ENCODE results near the gene SRP14.
"Not testable (repeated sequence)": the region's sequence is repeated elsewhere in the genome, so short reads cannot be mapped to it uniquely, and the experiment has no call there.

The SRP14 gene

DNA sequence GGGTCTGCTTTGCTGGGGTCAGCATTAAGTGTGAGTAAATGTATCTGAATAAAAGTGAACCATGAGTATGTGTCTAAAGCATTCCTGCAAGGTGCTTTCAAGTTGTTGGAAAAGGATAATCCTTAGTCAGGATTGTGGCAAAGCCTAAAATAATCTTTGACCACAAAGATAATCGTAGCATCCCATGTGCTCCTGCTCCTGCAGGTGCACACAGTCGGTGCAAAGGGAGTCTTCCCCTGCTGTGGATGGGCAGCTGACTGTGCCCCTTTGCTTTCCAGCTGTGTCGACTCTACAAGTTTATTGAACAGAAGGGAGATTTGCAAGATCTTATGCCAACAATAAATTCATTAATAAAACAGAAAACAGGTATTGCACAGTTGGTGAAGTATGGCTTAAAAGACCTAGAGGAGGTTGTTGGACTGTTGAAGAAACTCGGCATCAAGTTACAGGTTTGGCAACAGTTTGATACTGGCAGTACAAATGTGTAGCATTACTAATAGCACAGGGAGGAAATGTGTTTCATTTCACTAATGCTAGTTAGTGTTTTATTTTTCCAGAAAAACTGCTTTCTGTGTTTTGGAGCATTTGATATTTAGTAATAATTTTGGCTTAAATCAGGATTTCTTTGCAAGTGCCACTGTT lies 22.6 kb downstream of the SRP14 start:
- DNase-seq: no peak

DNA sequence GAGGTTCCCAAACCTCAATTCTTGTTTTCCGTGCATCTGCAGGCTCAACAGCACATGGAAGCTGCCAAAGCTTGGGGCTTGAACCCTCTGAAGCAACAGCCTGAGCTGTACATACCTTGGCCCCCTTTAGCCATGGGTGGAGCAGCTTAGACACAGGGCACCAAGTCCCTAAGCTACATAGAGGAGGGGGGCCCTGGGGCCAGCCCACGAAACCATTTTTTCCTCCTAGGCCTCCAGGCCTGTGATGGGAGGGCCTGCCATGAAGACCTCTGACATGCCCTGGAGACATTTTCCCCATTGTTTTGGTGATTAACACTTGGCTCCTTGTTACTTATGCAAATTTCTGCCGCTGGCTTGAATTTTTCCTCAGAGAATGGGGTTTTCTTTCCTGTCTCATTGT lies 24.6 kb downstream of the SRP14 start:
- DNase-seq: no peak

DNA sequence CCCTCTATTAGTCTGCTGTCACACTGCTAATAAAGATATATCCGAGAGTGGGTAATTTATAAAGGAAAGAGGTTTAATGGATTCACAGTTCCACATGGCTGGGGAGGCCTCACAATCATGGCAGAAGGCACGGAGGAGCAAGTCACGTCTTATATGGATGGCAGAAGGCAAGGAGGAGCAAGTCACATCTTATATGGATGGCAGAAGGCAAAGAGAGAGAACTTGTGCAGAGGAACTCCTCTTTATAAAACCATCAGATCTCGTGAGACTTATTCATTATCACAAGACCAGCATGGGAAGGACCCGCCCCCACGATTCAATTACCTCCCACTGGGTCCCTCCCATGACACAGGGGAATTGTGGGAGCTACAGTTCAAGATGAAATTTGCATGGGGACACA lies 25.6 kb downstream of the SRP14 start:
- DNase-seq: not testable (repeated sequence)

DNA sequence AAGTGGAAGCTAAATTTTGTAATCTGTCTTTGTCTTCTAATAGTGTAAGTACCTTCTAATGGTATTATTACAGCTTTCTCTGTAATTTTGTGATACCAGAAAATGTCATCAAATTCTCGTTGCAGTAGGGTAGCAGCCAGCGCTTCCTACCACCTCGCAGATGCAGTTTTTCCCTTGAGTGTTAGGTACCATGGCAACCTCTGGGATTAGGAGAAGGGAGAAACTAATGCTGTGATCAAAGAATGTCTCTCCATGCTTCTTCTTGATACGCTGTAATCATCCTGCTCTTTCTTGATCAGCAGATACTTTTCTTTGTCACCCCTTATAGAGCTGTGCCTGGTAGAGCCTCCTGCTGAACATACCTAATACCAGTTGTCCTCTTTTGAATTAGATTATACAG lies 27.7 kb downstream of the SRP14 start:
- DNase-seq: no peak

DNA sequence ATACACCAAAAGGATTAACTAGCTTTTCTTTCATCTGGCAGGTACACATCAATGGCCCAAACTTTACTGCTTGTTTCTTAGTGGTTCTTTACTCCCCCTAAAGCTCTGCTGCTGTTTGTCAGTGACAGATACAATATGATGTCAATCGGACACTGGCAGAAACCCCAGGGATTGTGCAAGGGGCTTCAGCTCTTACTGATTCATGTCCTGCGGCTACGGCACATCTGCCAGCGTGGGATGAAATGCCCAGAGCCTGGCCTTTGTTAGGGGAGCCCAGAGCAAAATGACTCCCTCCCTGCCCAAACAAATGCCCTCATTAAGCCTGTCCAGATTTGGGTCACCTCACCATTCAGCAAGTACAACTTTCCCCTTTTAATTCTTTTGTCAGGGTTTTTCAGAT lies 28.3 kb downstream of the SRP14 start:
- DNase-seq: no peak

DNA sequence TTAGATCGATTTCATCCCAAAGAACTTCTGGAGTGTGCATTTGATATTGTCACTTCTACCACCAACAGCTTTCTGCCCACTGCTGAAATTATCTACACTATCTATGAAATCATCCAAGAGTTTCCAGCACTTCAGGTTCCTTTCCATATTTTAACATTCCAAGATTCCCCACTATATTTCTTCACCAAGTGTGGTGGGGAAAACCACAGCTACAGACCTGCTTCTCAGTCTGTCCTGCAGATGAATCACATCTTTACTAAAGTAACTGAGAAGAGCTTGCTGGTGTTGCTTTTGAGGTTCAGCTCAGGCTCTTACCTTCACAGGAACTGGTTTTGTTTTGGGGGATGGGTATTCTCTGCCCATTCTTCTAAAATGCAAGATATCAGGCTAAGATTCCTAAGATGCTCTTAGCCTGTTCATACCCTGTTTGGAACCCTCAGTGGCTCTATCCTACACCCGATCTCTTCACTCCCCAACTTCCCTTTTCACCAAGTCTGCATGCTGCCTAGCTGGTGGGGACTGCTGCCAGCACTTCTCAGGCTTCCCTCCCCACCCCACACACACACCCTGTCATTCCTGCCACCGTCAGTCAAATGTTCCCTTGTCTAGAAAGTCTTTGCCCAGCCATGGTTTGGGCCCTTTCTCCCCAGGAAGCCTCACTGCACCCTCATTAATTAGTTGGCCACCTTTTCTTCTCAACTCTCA lies 30.8 kb downstream of the SRP14 start:
- no peak for DNase-seq

DNA sequence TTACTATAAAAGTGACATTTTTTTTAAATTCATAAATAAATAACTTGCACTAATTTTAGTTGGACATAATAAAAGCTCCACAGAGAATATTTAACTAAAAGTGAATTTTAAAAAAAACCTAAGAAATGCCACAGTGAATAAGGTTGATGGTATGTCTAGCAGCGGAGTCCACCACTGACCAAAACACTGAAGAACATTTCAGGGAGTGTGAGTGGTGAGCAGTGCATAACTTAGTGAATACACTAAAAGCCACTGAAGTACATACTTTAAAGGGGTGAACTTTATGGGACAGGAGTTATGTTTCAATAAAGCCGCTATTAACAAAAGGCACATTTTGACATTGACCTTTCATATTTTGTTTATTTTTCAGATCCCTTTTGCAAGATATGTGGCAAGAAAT lies 32.3 kb downstream of the SRP14 start:
- DNase-seq: no peak

DNA sequence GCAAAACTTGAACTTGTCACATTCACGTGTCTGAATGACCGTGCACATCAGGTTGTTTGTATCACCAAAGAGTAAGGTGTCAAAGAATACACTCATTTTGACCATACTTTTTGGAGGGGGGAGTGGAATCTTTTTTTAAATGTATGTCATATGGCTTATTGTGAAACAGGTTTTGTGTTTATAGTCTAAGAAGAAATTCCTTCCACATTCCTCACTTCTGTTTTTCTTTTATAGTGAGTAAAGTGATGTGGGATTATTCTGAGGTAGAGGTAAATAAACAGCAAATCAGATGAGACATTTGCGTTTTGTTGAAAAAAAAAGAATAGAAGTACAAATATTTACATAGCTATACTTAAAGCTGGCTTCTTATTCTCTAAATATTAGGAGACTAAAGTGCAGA lies 33.0 kb downstream of the SRP14 start:
- DNase-seq: no peak

DNA sequence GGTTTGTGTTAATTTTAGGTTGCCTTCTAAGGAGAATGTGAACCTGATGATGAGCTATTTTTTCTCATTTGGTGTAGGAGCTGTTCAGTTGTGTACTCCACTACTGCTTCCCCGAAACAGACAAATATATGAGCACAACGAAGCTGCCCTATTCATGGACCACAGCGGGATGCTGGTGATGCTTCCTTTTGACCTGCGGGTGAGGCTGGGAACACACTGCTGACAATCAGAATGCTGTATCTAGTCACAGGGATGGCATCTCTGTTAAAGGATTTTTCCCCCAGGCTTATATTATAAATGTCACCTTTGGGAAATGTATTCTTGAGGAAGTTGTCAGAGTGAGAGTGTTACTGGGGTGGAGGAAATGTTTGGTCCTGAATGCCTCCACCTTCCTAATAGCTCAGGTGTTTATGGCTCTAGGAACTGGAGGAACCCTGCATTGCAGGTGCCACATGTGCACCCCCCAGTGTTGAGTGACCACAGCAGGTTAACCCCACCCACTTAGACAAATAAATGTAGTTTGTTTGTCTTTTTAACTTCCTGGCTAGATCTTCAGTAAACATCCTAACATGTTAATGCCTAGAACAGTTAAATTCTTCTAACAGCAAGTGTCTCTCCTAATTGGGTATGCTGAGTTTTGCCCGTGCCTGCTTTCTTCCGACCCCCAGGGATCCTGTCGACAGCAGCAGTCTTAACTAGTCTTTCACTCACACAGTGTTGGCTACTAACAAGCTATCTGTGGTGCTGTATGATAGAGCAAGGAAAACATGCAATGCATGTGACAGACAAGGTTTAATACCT lies 35.7 kb downstream of the SRP14 start:
- no peak for DNase-seq

DNA sequence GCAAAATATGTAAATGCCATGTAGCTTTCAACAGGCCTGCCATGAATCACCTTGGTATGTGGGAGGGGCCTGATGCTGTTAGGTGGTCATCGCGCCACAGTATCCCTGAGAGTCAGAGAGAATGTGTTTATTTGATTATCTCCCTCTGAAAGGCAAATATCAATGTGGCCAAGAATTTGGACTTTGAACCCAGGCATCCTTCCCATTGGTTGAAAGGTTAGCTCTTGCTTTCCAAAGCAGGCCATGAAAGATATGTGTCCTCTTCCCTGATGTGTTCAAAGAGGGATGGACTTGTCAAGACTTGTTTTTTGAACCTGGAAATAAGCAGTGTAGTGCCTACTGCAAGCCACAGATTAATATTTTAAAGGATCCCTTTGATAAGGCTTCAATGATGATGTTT lies 36.7 kb downstream of the SRP14 start:
- DNase-seq: no peak

DNA sequence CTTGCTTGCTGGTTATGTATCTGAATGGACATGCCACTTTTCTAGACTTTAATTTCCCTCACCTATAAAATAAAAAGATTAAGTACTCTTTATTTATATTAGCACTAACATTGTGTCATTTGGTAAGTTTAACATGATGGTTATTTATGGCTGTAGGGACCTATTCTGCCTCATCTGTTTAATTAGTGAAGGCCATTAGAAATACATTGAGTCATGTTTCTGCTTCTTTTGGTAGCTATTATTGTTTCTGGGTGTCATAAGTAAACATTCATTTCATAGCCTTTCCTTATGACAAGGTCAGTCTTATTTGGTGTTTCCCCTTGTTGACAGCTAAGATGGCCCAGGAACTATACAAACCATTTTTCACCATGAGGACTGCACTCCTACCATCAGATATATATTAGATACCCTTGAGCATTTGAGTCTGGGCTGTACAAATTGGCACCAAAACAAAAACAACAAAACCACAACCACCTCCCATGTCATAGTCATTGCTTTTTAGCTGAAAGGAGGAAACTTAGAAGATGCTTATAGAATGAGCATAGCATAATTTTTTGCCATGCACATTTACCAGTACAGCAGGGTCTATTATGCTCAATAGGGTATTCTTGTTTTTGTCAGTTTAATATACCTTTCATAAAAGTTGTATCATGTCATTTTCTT lies 39.3 kb downstream of the SRP14 start:
- no peak for DNase-seq

- no peak for DNase-seq
Observed at GRCh38 chr15:39998511-39999077, 40.4 kb downstream of the SRP14 start.

DNA sequence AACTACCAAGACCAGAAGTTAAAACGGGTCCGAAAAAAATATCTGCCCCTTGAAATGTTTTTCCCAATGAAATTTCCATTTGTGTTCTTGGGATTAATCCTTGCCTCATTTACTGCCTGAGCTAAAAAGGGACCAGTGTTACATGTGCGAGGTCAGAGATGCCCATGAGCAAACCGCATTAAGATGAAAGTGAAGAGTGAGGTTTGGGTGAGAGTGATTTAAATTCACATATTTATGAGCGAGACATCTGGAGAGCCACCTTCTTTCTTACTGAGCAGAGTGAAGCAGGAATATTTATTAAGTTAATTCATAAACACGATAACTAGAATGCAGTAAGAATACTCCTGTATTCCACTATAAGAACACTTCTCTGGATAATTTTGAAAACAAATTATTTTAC lies 41.3 kb downstream of the SRP14 start:
- DNase-seq: no peak

DNA sequence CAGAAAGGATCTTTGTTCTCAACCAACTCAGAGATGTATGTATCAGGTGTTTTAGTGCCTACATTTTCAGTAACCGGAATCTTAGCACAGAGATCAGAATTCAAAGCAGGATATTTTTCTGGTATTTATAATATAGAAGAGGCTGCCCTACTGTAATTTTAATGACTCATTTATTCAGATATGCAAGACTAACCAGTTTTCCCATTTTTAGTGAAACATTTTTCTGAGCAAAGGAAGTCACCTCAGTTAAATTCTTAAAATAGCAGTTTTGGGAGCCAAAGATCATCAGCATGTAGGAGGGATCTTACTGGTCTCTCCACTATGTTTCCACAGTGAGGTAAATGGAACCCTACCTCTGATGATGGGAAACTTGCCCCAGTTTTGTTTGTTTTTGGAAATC lies 42.0 kb downstream of the SRP14 start:
- no peak for DNase-seq

DNA sequence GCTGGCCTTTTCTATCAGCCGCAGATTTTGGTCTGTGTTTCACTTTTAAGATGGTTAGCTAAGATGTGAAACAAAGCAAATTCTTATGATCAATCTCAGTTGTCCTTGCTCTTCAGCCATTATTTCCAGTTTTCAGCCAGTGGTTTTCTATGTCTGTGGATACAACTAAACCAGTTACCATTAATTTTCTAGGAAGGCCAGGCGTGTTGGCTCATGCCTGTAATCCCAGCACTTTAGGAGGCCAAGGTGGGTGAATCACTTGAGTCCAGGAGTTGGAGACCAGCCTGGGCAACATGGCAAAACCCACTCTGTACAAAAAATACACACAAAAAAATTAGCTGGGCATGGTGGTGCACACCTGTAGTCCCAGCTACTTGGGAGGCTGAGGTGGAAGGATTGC lies 42.8 kb downstream of the SRP14 start:
- DNase-seq: not testable (repeated sequence)

GRCh38 chr15:39992953-39993352 lies 46.0 kb downstream of the SRP14 start:
- DNase-seq: not testable (repeated sequence)

- DNase-seq: no peak
Observed at GRCh38 chr15:39990706-39991105, 48.3 kb downstream of the SRP14 start.

GRCh38 chr15:39987821-39988220 lies 51.2 kb downstream of the SRP14 start:
- DNase-seq: no peak

Data from stimulated activated CD4-positive, alpha-beta T cell treated with anti-CD3 and anti-CD28 coated beads, Interleukin-2, amount 100 ng/mL, for 48 hours (primary cell).